Endodermal cell (in vitro differentiated cells): ENCODE results near the gene SECISBP2. TPM values are rescaled to one million over a fixed set of nuclear protein-coding genes. Genes with fewer than 3 reads are reported as not detected.
"Not testable (repeated sequence)": the region's sequence is repeated elsewhere in the genome, so short reads cannot be mapped to it uniquely, and the experiment has no call there.

ENCODE experiments used
- DNase-seq: peaks from one replicate; pipeline ENCODE4 v3.0.0-alpha.2; 2017
- H3K27ac ChIP-seq: 2 replicates; pipeline ENCODE4 v1.5.1; 2013; ENCODE audit warnings: mild to moderate bottlenecking, low read depth, low read length, moderate library complexity
- H3K27me3 ChIP-seq: 2 replicates; pipeline ENCODE4 v1.6.1; 2013; ENCODE audit warnings: mild to moderate bottlenecking, low read length, moderate library complexity; ENCODE audit not compliant: insufficient read depth, control insufficient read depth, poor library complexity, severe bottlenecking
- H3K36me3 ChIP-seq: 2 replicates; pipeline ENCODE4 v1.7.0; 2013; ENCODE audit warnings: mild to moderate bottlenecking, low read length, moderate library complexity; ENCODE audit not compliant: control insufficient read depth, insufficient read depth
- H3K4me1 ChIP-seq: one replicate; pipeline ENCODE4 v1.7.0; 2013; ENCODE audit warnings: low read length; ENCODE audit not compliant: control insufficient read depth, insufficient read depth
- H3K4me3 ChIP-seq: 2 replicates; pipeline ENCODE4 v1.5.1; 2013; ENCODE audit warnings: mild to moderate bottlenecking, low read length, moderate library complexity
- H3K9ac ChIP-seq: 2 replicates; pipeline ENCODE4 v1.6.1; 2013; ENCODE audit warnings: mild to moderate bottlenecking, low read length, moderate library complexity; ENCODE audit not compliant: poor library complexity, severe bottlenecking; ENCODE audit errors: extremely low read depth
- H3K9me3 ChIP-seq: 2 replicates; pipeline ENCODE4 v1.6.1; 2013; ENCODE audit warnings: mild to moderate bottlenecking, low read length, moderate library complexity; ENCODE audit not compliant: control insufficient read depth
- H3K27ac Mint-ChIP-seq: 2 replicates; pipeline ENCODE4 v1.8.0; 2020; ENCODE audit warnings: mixed read lengths
- H3K27me3 Mint-ChIP-seq: 2 replicates; pipeline ENCODE4 v1.8.0; 2021; ENCODE audit warnings: mild to moderate bottlenecking, mixed read lengths; ENCODE audit not compliant: insufficient read depth
- H3K36me3 Mint-ChIP-seq: 2 replicates; pipeline ENCODE4 v1.8.0; 2020; ENCODE audit warnings: low read depth, mixed read lengths
- H3K4me1 Mint-ChIP-seq: 2 replicates; pipeline ENCODE4 v1.8.0; 2020; ENCODE audit warnings: mixed read lengths
- H3K4me3 Mint-ChIP-seq: 2 replicates; pipeline ENCODE4 v1.8.0; 2020; ENCODE audit warnings: mild to moderate bottlenecking, moderate library complexity, mixed read lengths
- H3K9me3 Mint-ChIP-seq: 2 replicates; pipeline ENCODE4 v1.8.0; 2020; ENCODE audit warnings: mild to moderate bottlenecking, mixed read lengths
- WGBS, 2 experiments: methylation state at CpG; one replicate each; pipeline versions ENCODE4 v1.1.5 to v1.1.7; 2013; ENCODE audit warnings: missing lambda C conversion rate in 2 of 2, mixed read lengths in 1 of 2; ENCODE audit not compliant: insufficient coverage in 1 of 2, insufficient read length in 1 of 2; 5-methylcytosine and 5-hydroxymethylcytosine counted together
- total RNA-seq, 2 donors: library from RNA; stranded (reverse); fragmentation: NEBNext Ultra II Directional in 1 of 2; extraction: Animal tissue kit (Norgen Biotek cat#: 25700) in 1 of 2; gene quantifications; 2 replicates in 1 of 2; 3 replicates in 1 of 2; pipeline ENCODE4 v1.2.1, GENCODE V29; 2021
- TF ChIP-seq, protein P1 (sequence below): fragments of 200-600 bp; sonication (generic); conservative IDR thresholded peaks from 2 replicates; pipeline ENCODE4 v1.5.0; 2021; ENCODE audit warnings: antibody characterized with exemption, mild to moderate bottlenecking

The SECISBP2 gene
- total RNA-seq, 2 donors from 2014 or later: 55.7 to 56.0 TPM

DNA sequence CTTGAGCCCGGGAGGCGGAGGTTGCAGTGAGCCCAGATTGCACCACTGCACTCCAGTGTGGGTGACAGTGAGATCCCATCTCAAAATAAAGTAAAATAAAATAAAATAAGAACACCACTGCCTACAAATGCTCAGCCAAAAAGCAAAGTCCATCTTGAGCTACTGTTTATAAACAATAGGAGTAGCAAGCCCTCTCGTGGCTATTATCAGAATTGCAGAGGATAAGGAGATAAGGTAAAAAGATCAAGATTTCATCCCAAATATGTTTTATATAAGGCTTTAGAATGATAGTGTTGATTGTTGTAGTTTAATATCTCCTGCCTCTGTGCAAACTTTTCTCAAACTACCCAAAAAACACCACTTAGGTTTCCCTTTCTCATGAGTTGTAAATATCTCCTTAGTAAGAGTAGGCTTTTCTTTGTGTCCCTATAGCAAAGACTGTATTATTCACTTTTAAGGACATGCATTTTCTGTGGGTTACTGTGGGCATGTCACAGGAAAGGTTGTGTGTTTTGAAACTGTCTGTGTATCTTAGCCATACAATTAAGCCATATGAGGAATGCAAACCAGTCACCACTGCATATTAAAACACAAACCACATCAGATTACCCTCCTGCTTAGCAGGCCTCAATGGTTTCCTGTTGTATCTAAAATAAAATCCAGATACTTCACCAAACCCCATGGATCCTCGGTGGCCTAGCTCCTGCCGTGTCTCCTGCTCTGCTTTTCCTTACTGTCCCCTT, 39.1 kb upstream of the SECISBP2 start:
- no peaks in the 10 kb centered on the region for H3K36me3 ChIP-seq
- peaks cover 29% of the 10 kb centered on the region for H3K9me3 ChIP-seq
- H3K9me3 Mint-ChIP-seq: peaks cover 42% of the 10 kb centered on the region
- peaks cover 20% of the 10 kb centered on the region for H3K36me3 Mint-ChIP-seq
- H3K4me3 ChIP-seq: no peak overlapping the region
- TF ChIP-seq, protein P1, sequence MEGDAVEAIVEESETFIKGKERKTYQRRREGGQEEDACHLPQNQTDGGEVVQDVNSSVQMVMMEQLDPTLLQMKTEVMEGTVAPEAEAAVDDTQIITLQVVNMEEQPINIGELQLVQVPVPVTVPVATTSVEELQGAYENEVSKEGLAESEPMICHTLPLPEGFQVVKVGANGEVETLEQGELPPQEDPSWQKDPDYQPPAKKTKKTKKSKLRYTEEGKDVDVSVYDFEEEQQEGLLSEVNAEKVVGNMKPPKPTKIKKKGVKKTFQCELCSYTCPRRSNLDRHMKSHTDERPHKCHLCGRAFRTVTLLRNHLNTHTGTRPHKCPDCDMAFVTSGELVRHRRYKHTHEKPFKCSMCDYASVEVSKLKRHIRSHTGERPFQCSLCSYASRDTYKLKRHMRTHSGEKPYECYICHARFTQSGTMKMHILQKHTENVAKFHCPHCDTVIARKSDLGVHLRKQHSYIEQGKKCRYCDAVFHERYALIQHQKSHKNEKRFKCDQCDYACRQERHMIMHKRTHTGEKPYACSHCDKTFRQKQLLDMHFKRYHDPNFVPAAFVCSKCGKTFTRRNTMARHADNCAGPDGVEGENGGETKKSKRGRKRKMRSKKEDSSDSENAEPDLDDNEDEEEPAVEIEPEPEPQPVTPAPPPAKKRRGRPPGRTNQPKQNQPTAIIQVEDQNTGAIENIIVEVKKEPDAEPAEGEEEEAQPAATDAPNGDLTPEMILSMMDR: peak; percentile 89
- no peaks in the 10 kb centered on the region for H3K4me1 Mint-ChIP-seq
- no peak overlapping the region for H3K9ac ChIP-seq
- H3K27me3 Mint-ChIP-seq: no peaks in the 10 kb centered on the region
- 73 to 92% methylated on average over 2 to 5 of the region's 5 CpGs for WGBS, 2 experiments
- no peaks in the 10 kb centered on the region for H3K4me1 ChIP-seq
- H3K4me3 Mint-ChIP-seq: no peak overlapping the region
- H3K27ac ChIP-seq: no peak overlapping the region
- H3K27me3 ChIP-seq: no peaks in the 10 kb centered on the region
- no peak overlapping the region for H3K27ac Mint-ChIP-seq
- no peak for DNase-seq

DNA sequence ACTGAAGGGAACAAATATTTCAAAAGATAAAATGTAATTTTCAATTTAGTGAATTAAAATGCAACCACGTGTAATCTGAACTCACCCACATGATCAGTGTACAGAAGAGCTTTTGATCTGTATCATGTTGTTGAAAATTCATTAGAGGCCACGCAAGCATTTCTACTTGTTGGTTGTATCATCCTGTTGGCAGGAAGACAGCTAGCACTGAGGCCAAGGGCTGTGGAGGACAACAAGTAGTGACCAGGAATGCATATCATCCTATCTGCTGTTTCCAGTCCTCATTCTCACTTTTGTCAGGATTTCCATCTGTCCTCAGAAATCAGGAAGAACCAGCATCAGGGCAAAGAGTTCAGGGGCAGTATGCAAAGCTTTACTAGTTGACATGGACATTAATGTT, 37.2 kb upstream of the SECISBP2 start:
- H3K4me3 Mint-ChIP-seq: no peak overlapping the region
- H3K27ac Mint-ChIP-seq: no peak overlapping the region
- H3K4me1 Mint-ChIP-seq: peaks cover 4% of the 10 kb centered on the region

DNA sequence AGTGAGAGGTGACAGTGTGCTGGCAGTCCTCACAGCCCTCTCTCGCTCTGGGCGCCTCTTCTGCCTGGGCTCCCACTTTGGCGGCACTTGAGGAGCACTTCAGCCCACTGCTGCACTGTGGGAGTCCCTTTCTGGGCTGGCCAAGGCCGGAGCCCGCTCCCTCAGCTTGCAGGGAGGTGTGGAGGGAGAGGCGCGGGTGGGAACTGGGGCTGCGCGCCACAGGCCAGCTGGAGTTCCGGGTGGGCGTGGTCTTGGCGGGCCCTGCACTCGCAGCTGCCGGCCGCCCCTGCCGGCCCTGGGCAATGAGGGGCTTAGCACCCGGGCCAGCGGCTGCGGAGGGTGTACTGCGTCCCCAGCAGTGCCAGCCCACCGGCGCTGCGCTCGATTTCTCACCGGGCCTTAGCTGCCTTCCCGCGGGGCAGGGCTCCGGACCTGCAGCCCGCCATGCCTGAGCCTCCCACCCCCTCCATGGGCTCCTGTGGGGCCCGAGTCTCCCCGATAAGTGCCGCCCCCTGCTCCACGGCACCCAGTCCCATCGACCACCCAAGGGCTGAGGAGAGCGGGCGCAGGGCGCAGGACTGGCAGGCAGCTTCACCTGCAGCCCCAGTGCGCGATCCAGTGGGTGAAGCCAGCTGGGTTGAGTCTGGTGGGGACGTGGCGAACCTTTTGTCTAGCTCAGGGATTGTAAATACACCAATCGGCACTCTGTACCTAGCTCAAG, 35.9 kb upstream of the SECISBP2 start:
- not testable (repeated sequence) for DNase-seq, H3K27me3 Mint-ChIP-seq
- 97 to 98% methylated on average over 16 to 42 of the region's 42 CpGs for WGBS, 2 experiments

More for the DNA sequence above, 37.2 kb upstream of the SECISBP2 start:
- Histone ChIP-seq H3K9me3 (peaks cover 13% of the 10 kb centered on the region), H3K4me3 (no peak overlapping the region), H3K4me1 (no peaks in the 10 kb centered on the region), H3K36me3 (no peaks in the 10 kb centered on the region), H3K27me3 (no peaks in the 10 kb centered on the region), H3K27ac (no peak overlapping the region), H3K9ac (no peak overlapping the region)
- no peak for DNase-seq
- WGBS, 2 experiments: 93% methylated on average over 2 of the region's 2 CpGs; no CpG with 5 or more reads in 1 of the 2 experiments
- Mint-ChIP-seq H3K36me3 (peaks cover 14% of the 10 kb centered on the region), H3K9me3 (peaks cover 22% of the 10 kb centered on the region), H3K27me3 (no peaks in the 10 kb centered on the region)
- TF ChIP-seq, protein P1: no peak

More for the DNA sequence above, 35.9 kb upstream of the SECISBP2 start:
- not testable (repeated sequence) for H3K36me3 ChIP-seq, H3K27ac ChIP-seq, H3K4me3 Mint-ChIP-seq, H3K4me1 ChIP-seq, H3K27me3 ChIP-seq, H3K4me3 ChIP-seq, H3K27ac Mint-ChIP-seq, H3K4me1 Mint-ChIP-seq, H3K9ac ChIP-seq, H3K36me3 Mint-ChIP-seq
- H3K9me3 ChIP-seq: peaks cover 12% of the 10 kb centered on the region
- H3K9me3 Mint-ChIP-seq: peaks cover 14% of the 10 kb centered on the region
